ENCODE results near the gene LSM14A.

The LSM14A gene

GRCh38 chr19:34256835-34257558, 84.7 kb downstream of the LSM14A start:
- no peak for DNase-seq (ENCODE audit: low read depth)

GRCh38 chr19:34257559-34257924, 85.2 kb downstream of the LSM14A start:
- no peak for DNase-seq (ENCODE audit: low read depth)

GRCh38 chr19:34259367-34260095, 87.2 kb downstream of the LSM14A start:
- DNase-seq (ENCODE audit: low read depth): peak; percentile 58

- peak; percentile 54 for DNase-seq (ENCODE audit: low read depth)
These were observed 88.5 kb downstream of the LSM14A start for GRCh38 chr19:34260771-34261173.

- no peak for DNase-seq (ENCODE audit: low read depth)
These were observed 89.2 kb downstream of the LSM14A start for GRCh38 chr19:34261334-34262109.

- DNase-seq (ENCODE audit: low read depth): no peak
These were observed 91.5 kb downstream of the LSM14A start for GRCh38 chr19:34263745-34264237.

GRCh38 chr19:34265221-34265650, 92.9 kb downstream of the LSM14A start:
- no peak for DNase-seq (ENCODE audit: low read depth)

GRCh38 chr19:34269081-34269480, 96.8 kb downstream of the LSM14A start:
- no peak for DNase-seq (ENCODE audit: low read depth)

- DNase-seq (ENCODE audit: low read depth): no peak
These were observed 97.2 kb downstream of the LSM14A start for GRCh38 chr19:34269489-34269888.

- peak; percentile 72 for DNase-seq (ENCODE audit: low read depth)
These were observed 97.8 kb downstream of the LSM14A start for GRCh38 chr19:34269968-34270621.

GRCh38 chr19:34273121-34273520, 100.8 kb downstream of the LSM14A start:
- no peak for DNase-seq (ENCODE audit: low read depth)

- no peak for DNase-seq (ENCODE audit: low read depth)
These were observed 102.1 kb downstream of the LSM14A start for GRCh38 chr19:34274284-34274826.

- DNase-seq (ENCODE audit: low read depth): peak; percentile 91
These were observed 102.7 kb downstream of the LSM14A start for GRCh38 chr19:34274827-34275625.

- DNase-seq (ENCODE audit: low read depth): no peak
These were observed 103.4 kb downstream of the LSM14A start for GRCh38 chr19:34275705-34276104.

GRCh38 chr19:34276614-34277013, 104.3 kb downstream of the LSM14A start:
- DNase-seq (ENCODE audit: low read depth): no peak

GRCh38 chr19:34277244-34277643, 104.9 kb downstream of the LSM14A start:
- DNase-seq (ENCODE audit: low read depth): no peak

GRCh38 chr19:34278783-34279182, 106.5 kb downstream of the LSM14A start:
- DNase-seq (ENCODE audit: low read depth): no peak
